ENCODE measurements around the gene CISD1.

GRCh38 chr10:58267713-58268453 lies 1.1 kb upstream of the CISD1 start, which contains the start of gene IPMK:
- TF ChIP-seq POLR2A (IDR thresholded peaks at IDR 0.05) (peak; percentile 42), CTCF (IDR thresholded peaks at IDR 0.05) (no peak)
